Panc1 (cell line): Measurements from ENCODE around the gene EVC.

Experiments used
- CTCF ChIP-seq: fragments of 450-650 bp; IDR thresholded peaks from 2 replicates; pipeline ENCODE4 v1.5.1; 2017; ENCODE audit warnings: mild to moderate bottlenecking
- POLR2AphosphoS5 ChIP-seq: IDR thresholded peaks from 2 replicates; pipeline ENCODE4 v1.6.1; 2012; ENCODE audit warnings: mild to moderate bottlenecking, low read depth, low read length, moderate library complexity
- SIN3A ChIP-seq: IDR thresholded peaks from 2 replicates; pipeline ENCODE4 v1.6.1; 2012; ENCODE audit warnings: low read depth, mild to moderate bottlenecking, low read length, moderate library complexity, borderline replicate concordance; ENCODE audit not compliant: insufficient read depth
- TCF7L2 ChIP-seq: IDR thresholded peaks from 2 replicates; pipeline ENCODE4 v1.6.1; 2011; ENCODE audit warnings: mild to moderate bottlenecking, low read depth, low read length, inconsistent platforms
- TF ChIP-seq, protein P1 (sequence below), 2 experiments: IDR thresholded peaks; 2 replicates each; pipeline ENCODE4 v1.6.1; 2011 to 2012; ENCODE audit warnings: low read depth in 2 of 2, control low read depth in 1 of 2, low read length in 1 of 2, mild to moderate bottlenecking in 1 of 2, moderate library complexity in 1 of 2; ENCODE audit not compliant: insufficient read depth in 1 of 2

- TF ChIP-seq CTCF, result no peak
- TF ChIP-seq POLR2AphosphoS5, result no peak
- TF ChIP-seq, protein P1, sequence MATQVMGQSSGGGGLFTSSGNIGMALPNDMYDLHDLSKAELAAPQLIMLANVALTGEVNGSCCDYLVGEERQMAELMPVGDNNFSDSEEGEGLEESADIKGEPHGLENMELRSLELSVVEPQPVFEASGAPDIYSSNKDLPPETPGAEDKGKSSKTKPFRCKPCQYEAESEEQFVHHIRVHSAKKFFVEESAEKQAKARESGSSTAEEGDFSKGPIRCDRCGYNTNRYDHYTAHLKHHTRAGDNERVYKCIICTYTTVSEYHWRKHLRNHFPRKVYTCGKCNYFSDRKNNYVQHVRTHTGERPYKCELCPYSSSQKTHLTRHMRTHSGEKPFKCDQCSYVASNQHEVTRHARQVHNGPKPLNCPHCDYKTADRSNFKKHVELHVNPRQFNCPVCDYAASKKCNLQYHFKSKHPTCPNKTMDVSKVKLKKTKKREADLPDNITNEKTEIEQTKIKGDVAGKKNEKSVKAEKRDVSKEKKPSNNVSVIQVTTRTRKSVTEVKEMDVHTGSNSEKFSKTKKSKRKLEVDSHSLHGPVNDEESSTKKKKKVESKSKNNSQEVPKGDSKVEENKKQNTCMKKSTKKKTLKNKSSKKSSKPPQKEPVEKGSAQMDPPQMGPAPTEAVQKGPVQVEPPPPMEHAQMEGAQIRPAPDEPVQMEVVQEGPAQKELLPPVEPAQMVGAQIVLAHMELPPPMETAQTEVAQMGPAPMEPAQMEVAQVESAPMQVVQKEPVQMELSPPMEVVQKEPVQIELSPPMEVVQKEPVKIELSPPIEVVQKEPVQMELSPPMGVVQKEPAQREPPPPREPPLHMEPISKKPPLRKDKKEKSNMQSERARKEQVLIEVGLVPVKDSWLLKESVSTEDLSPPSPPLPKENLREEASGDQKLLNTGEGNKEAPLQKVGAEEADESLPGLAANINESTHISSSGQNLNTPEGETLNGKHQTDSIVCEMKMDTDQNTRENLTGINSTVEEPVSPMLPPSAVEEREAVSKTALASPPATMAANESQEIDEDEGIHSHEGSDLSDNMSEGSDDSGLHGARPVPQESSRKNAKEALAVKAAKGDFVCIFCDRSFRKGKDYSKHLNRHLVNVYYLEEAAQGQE (IDR thresholded peaks at IDR 0.05; ENCODE audit: insufficient read depth in 1 of 2, low read depth in 2 of 2, low read length in 1 of 2), result no peak
- TF ChIP-seq SIN3A, result no peak
- no peak for TF ChIP-seq TCF7L2
These were observed 70.0 kb downstream of the EVC start for GRCh38 chr4:5780831-5781480.
